Muscle layer of colon (tissue), 2 donors: Measurements from ENCODE around the gene SLAMF1.
"Not testable (repeated sequence)": the region's sequence is repeated elsewhere in the genome, so short reads cannot be mapped to it uniquely, and the experiment has no call there.

Experiments used
- H3K27ac ChIP-seq: one replicate; pipeline ENCODE4 v1.7.0; 2013; ENCODE audit warnings: low read depth, mild to moderate bottlenecking, low read length, moderate library complexity
- H3K27me3 ChIP-seq, 2 donors: one replicate each; pipeline ENCODE4 v1.7.0; 2013; ENCODE audit warnings: low read length in 2 of 2, mild to moderate bottlenecking in 2 of 2; ENCODE audit not compliant: insufficient read depth in 2 of 2, control insufficient read depth in 1 of 2
- H3K36me3 ChIP-seq: one replicate; pipeline ENCODE4 v1.7.0; 2013; ENCODE audit warnings: mild to moderate bottlenecking, low read length; ENCODE audit not compliant: insufficient read depth
- H3K4me1 ChIP-seq: one replicate; pipeline ENCODE4 v1.7.0; 2013; ENCODE audit warnings: mild to moderate bottlenecking, low read length; ENCODE audit not compliant: insufficient read depth
- H3K4me3 ChIP-seq, 2 donors: one replicate each; pipeline ENCODE4 v1.7.0; 2013; ENCODE audit warnings: low read length in 2 of 2, low read depth in 1 of 2, mild to moderate bottlenecking in 1 of 2, moderate library complexity in 1 of 2
- H3K9ac ChIP-seq: one replicate; pipeline ENCODE4 v1.7.0; 2013; ENCODE audit warnings: low read length
- H3K9me3 ChIP-seq: one replicate; pipeline ENCODE4 v1.7.0; 2013; ENCODE audit warnings: mild to moderate bottlenecking, low read length
- donor health status: abdominal sarcoma.
- donor health status: Adenocarcinoma of cecum.

Gene SLAMF1

GRCh38 chr1:160659566-160659965 is 12.7 kb upstream of the SLAMF1 start:
- Histone ChIP-seq H3K9ac (no peak overlapping the region), H3K27me3 (no peaks in the 10 kb centered on the region)

GRCh38 chr1:160658814-160659193 is 12.0 kb upstream of the SLAMF1 start:
- H3K27me3 ChIP-seq = no peaks in the 10 kb centered on the region
- peaks cover 3% of the 10 kb centered on the region for H3K9me3 ChIP-seq
- H3K36me3 ChIP-seq = no peaks in the 10 kb centered on the region
- no peak overlapping the region for H3K27ac ChIP-seq
- no peaks in the 10 kb centered on the region for H3K4me1 ChIP-seq
- no peak overlapping the region for H3K4me3 ChIP-seq
- H3K9ac ChIP-seq = no peak overlapping the region

More at GRCh38 chr1:160659566-160659965, 12.7 kb upstream of the SLAMF1 start:
- Histone ChIP-seq H3K27ac (no peak overlapping the region), H3K4me3 (no peak overlapping the region), H3K36me3 (no peaks in the 10 kb centered on the region), H3K4me1 (no peaks in the 10 kb centered on the region), H3K9me3 (peaks cover 3% of the 10 kb centered on the region)

DNA sequence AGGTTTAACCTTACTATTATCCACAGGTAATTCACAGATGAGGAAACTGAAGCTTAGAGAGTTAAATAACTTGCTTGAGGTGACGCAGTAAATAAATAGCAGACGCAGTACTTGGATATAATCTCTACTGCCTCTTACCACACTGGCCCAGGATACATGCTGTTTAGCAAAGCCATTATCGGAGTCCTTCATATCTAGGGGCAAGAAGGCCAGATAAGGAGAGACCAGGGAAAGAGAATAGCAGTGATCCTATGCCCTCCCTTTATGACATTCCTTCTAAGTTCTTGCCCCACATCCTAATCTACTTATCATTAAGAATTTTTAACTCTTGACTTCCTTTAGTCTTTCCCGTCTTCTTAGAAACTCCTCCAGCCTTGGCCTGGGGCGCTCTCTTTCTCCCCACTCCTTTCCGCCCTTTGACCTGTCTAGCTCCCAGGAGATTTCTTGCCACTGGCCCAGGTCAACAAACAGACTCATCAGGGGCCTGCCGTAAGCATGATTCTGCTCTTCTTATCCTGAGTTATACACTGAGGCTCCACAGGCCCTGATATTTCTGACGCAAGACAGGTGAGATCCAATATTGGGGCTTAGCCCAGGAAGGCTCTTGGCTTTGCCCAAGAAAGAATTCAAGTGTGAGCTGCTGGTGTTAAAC is 11.4 kb upstream of the SLAMF1 start:
- Histone ChIP-seq H3K27ac (no peak overlapping the region), H3K9me3 (peaks cover 3% of the 10 kb centered on the region), H3K4me3 (no peak overlapping the region), H3K4me1 (no peaks in the 10 kb centered on the region), H3K27me3 (no peaks in the 10 kb centered on the region), H3K9ac (no peak overlapping the region), H3K36me3 (no peaks in the 10 kb centered on the region)

- Histone ChIP-seq H3K9ac (no peak overlapping the region), H3K27me3 (no peaks in the 10 kb centered on the region), H3K4me3 (no peak overlapping the region), H3K9me3 (peaks cover 3% of the 10 kb centered on the region), H3K27ac (no peak overlapping the region), H3K4me1 (no peaks in the 10 kb centered on the region), H3K36me3 (no peaks in the 10 kb centered on the region)
These were observed 10.5 kb upstream of the SLAMF1 start for GRCh38 chr1:160657250-160657781.

DNA sequence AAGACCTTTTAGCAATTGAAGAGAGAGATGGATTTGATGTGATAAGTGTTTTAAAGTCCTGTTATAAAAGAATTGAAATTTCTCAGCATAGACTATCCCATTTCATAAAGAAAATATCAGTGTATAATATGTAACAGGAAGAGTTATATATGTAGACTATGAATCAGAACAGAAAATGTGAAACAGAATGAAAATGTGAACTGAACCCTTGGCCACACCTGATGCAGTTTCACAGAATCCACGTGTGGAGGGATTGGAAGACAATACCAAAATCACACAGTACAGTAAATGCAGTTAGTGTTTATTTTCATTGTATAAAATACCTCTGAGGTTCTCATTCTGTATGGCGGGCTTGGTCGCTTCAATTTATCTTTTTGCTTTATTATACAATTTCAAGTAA is 9.9 kb upstream of the SLAMF1 start:
- Histone ChIP-seq H3K27me3 (no peaks in the 10 kb centered on the region), H3K27ac (no peak overlapping the region), H3K9me3 (peaks cover 3% of the 10 kb centered on the region), H3K4me1 (no peaks in the 10 kb centered on the region), H3K4me3 (no peak overlapping the region), H3K9ac (no peak overlapping the region), H3K36me3 (no peaks in the 10 kb centered on the region)

DNA sequence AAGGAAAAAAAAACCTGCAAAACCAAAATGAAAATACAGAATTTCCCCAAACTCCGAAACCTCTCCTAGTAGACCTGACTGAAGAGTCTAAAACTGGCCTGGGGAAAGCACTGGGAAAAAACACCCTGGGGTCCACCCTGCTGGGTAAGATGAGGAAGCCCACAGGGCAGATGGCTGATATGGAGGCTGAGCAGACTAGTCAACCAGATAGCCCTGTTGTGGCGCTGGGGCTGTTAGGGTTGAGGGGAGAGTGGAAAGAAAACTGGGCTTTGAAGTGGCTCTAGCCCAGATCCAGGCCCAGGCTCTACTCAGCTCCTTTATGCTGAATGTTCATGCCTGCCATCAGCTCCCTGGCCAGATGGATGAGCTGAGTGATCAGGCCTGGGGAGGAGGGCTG is 6.8 kb upstream of the SLAMF1 start:
- Histone ChIP-seq H3K27me3 (no peaks in the 10 kb centered on the region), H3K9me3 (no peaks in the 10 kb centered on the region), H3K4me1 (no peaks in the 10 kb centered on the region), H3K9ac (no peak overlapping the region), H3K27ac (no peak overlapping the region), H3K36me3 (no peaks in the 10 kb centered on the region), H3K4me3 (no peak overlapping the region)

GRCh38 chr1:160652924-160653619 is 6.2 kb upstream of the SLAMF1 start:
- Histone ChIP-seq H3K36me3 (no peaks in the 10 kb centered on the region), H3K4me3 (no peak overlapping the region), H3K4me1 (no peaks in the 10 kb centered on the region), H3K27me3 (no peaks in the 10 kb centered on the region), H3K27ac (no peak overlapping the region), H3K9me3 (no peaks in the 10 kb centered on the region), H3K9ac (no peak overlapping the region)

- H3K36me3 ChIP-seq, H3K27ac ChIP-seq, H3K27me3 ChIP-seq, H3K9ac ChIP-seq, H3K4me1 ChIP-seq, H3K4me3 ChIP-seq, H3K9me3 ChIP-seq: not testable (repeated sequence)
These were observed 5.3 kb upstream of the SLAMF1 start for GRCh38 chr1:160652065-160652641.

GRCh38 chr1:160651433-160652064 is 4.7 kb upstream of the SLAMF1 start:
- H3K27ac ChIP-seq = no peak overlapping the region

GRCh38 chr1:160647329-160647720 is 481 bp upstream of the SLAMF1 start:
- no peaks in the 10 kb centered on the region for H3K9me3 ChIP-seq
- no peaks in the 10 kb centered on the region for H3K36me3 ChIP-seq
- H3K4me1 ChIP-seq = no peaks in the 10 kb centered on the region
- H3K27ac ChIP-seq = no peak overlapping the region
- H3K4me3 ChIP-seq = no peak overlapping the region
- H3K9ac ChIP-seq = no peak overlapping the region
- H3K27me3 ChIP-seq = no peaks in the 10 kb centered on the region

More at GRCh38 chr1:160651433-160652064, 4.7 kb upstream of the SLAMF1 start:
- Histone ChIP-seq H3K36me3 (no peaks in the 10 kb centered on the region), H3K9me3 (no peaks in the 10 kb centered on the region), H3K4me1 (no peaks in the 10 kb centered on the region), H3K9ac (no peak overlapping the region), H3K4me3 (no peak overlapping the region), H3K27me3 (no peaks in the 10 kb centered on the region)

GRCh38 chr1:160646180-160646579 is 664 bp downstream of the SLAMF1 start:
- H3K36me3 ChIP-seq = no peaks in the 10 kb centered on the region
- no peak overlapping the region for H3K9ac ChIP-seq
- H3K9me3 ChIP-seq = no peaks in the 10 kb centered on the region
- no peak overlapping the region for H3K4me3 ChIP-seq
- no peak overlapping the region for H3K27ac ChIP-seq
- no peaks in the 10 kb centered on the region for H3K4me1 ChIP-seq
- no peaks in the 10 kb centered on the region for H3K27me3 ChIP-seq
